Renal pelvis (tissue), 4 donors: ENCODE measurements around the gene ARID5B. TPM values are rescaled to one million over a fixed set of nuclear protein-coding genes. Genes with fewer than 3 reads are reported as not detected.
A peak's percentile ranks its signal among the peaks of the same experiment; 100 is the strongest.

ENCODE experiments used
- DNase-seq: peaks from one replicate; pipeline ENCODE4 v3.0.0-alpha.2; 2013
- polyA plus RNA-seq, 3 donors: library from polyadenylated mRNA; unstranded; fragments of 120-200 nt; gene quantifications; one replicate each; pipeline ENCODE4 v1.2.1, GENCODE V29; 2013; ENCODE audit not compliant: insufficient read length in 3 of 3

The ARID5B gene
- polyA plus RNA-seq, 3 donors, result 44.7 to 69.4 (median 56.7) TPM

GRCh38 chr10:61903221-61903927, 1.9 kb downstream of the ARID5B start:
- peak; percentile 64 for DNase-seq

- DNase-seq, result peak; percentile 64
Observed at GRCh38 chr10:61903928-61904344, 2.4 kb downstream of the ARID5B start.

- DNase-seq, result peak; percentile 77
Observed at GRCh38 chr10:61904733-61905725, 3.5 kb downstream of the ARID5B start.

- no peak for DNase-seq
Observed at GRCh38 chr10:61905837-61906561, 4.5 kb downstream of the ARID5B start.

- DNase-seq, result no peak
Observed at GRCh38 chr10:61906562-61906901, 5.0 kb downstream of the ARID5B start.

GRCh38 chr10:61907011-61907410, 5.5 kb downstream of the ARID5B start:
- no peak for DNase-seq

- no peak for DNase-seq
Observed at GRCh38 chr10:61907587-61907986, 6.1 kb downstream of the ARID5B start.

- DNase-seq, result no peak
Observed at GRCh38 chr10:61910226-61910805, 8.8 kb downstream of the ARID5B start.

GRCh38 chr10:61910894-61911293, 9.4 kb downstream of the ARID5B start:
- DNase-seq, result no peak

- no peak for DNase-seq
Observed at GRCh38 chr10:61911425-61911824, 9.9 kb downstream of the ARID5B start.

- DNase-seq, result no peak
Observed at GRCh38 chr10:61912981-61913380, 11.5 kb downstream of the ARID5B start.

GRCh38 chr10:61918140-61918539, 16.6 kb downstream of the ARID5B start:
- no peak for DNase-seq

GRCh38 chr10:61918989-61919388, 17.5 kb downstream of the ARID5B start:
- DNase-seq, result no peak

GRCh38 chr10:61919646-61920215, 18.2 kb downstream of the ARID5B start:
- no peak for DNase-seq

- DNase-seq, result no peak
Observed at GRCh38 chr10:61921143-61921542, 19.6 kb downstream of the ARID5B start.

- DNase-seq, result no peak
Observed at GRCh38 chr10:61923210-61923949, 21.9 kb downstream of the ARID5B start.

- DNase-seq, result no peak
Observed at GRCh38 chr10:61923950-61924274, 22.4 kb downstream of the ARID5B start.

GRCh38 chr10:61929555-61929954, 28.1 kb downstream of the ARID5B start:
- no peak for DNase-seq

GRCh38 chr10:61931620-61932332, 30.3 kb downstream of the ARID5B start:
- no peak for DNase-seq

- no peak for DNase-seq
Observed at GRCh38 chr10:61933859-61934555, 32.5 kb downstream of the ARID5B start.
